OCI-LY7 (cell line): ENCODE measurements around the gene SERTAD1.

Experiments used
- EZH2phosphoT487 ChIP-seq: fragments of 200-600 bp; sonication (generic); IDR thresholded peaks from 2 replicates; pipeline ENCODE4 v1.6.1; 2018; ENCODE audit warnings: low read depth, borderline replicate concordance, mild to moderate bottlenecking, mixed run types, antibody characterized with exemption, low read length, moderate library complexity, mixed read lengths
- TF ChIP-seq, protein P1 (sequence below): fragments of 200-600 bp; sonication (generic); conservative IDR thresholded peaks from 2 replicates; pipeline ENCODE4 v1.5.1; 2014; ENCODE audit warnings: mild to moderate bottlenecking, antibody characterized with exemption, low read length, moderate library complexity, mixed read lengths

DNA sequence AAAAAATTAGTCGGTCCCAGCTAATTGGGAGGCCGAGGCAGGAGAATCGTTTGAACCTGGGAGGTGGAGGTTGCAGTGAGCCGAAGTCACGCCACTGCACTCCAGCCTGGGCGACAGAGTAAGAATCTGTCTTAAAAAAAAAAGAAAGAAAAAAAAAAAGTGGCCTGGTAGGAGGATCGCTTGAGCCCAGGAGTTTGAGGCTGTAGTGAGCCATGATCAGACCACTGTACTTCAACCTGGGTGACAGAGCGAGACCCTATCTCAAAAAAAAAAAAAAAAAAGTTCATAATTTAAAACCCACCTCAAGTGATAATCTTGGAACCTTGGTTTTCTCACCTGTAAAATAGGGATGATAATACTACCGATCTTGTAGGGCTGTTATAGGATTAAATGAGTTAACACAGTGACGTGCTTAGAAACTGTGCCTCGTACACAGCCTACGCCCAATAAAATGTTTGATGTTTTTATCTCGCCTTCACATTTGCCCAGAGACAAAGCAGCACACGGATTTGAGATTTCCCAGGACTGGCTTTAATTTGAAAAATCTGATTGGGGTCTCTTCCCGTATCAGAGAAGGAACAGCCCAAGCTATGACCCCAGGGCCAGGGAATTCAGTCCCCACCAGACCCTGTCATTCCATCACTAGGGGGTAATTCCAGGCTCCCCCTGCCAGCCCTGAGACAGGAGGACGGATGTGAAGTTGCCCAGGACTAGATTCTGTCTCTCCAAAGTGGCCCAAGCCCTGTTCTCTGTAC lies 3.6 kb downstream of the SERTAD1 start:
- TF ChIP-seq, protein P1, sequence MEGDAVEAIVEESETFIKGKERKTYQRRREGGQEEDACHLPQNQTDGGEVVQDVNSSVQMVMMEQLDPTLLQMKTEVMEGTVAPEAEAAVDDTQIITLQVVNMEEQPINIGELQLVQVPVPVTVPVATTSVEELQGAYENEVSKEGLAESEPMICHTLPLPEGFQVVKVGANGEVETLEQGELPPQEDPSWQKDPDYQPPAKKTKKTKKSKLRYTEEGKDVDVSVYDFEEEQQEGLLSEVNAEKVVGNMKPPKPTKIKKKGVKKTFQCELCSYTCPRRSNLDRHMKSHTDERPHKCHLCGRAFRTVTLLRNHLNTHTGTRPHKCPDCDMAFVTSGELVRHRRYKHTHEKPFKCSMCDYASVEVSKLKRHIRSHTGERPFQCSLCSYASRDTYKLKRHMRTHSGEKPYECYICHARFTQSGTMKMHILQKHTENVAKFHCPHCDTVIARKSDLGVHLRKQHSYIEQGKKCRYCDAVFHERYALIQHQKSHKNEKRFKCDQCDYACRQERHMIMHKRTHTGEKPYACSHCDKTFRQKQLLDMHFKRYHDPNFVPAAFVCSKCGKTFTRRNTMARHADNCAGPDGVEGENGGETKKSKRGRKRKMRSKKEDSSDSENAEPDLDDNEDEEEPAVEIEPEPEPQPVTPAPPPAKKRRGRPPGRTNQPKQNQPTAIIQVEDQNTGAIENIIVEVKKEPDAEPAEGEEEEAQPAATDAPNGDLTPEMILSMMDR: no peak
- no peak for TF ChIP-seq EZH2phosphoT487
